ENCODE data around the gene JCHAIN. TPM values are rescaled to one million over a fixed set of nuclear protein-coding genes. Genes with fewer than 3 reads are reported as not detected.

The JCHAIN gene
- total RNA-seq, 1 experiment from 2014 or later = 1.3 TPM

DNA sequence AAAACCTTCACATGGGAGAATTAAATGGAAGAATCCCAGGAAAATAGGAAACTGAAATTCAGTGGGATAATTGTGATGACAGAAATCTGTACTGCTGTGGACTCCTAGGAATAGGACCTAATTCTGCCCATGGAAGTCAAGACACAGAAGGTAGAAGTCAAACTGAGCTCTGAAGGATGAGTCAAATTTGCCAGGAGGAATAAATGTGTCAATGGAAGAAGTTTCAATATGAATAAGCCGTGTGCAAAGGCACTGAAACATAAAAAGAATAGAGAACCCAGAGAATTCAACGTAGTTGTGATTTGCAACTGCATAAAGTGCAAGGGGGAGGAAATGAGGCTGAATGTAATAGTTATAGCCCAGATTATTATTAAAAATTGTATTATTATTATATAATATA, 26.1 kb downstream of the JCHAIN start:
- DNase-seq (ENCODE audit: low spot score) = no peak

DNA sequence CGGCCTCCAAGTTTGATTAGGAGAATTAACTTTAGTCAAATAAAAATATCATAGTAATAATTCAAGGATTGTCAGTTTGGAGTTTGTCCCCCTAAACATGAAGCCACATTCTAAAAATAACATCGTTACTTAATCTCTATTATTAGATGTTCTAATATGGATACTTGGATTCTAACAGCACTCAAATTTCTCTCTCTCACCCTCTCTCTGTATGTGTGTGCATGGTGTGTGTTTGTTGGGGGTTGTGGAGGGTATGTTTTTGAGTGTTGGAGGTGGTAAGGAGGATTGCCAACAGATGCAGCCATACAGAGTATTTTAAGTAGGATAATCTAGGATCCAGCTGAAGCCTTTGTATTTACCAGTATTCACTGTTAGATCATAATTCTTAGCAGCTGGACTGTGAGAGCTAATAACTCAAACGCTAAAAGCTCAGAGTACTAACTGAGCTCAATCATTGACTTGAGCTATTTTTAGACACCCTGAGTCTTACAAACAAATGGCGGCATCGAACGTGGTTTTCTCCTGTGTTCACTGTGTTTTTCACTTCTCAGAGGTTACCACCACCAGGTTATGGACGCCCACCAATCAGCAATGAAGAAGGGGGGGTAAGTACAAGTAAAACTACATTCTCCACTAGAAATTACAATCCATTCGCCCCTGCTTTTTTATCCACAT, 28.9 kb downstream of the JCHAIN start:
- DNase-seq (ENCODE audit: low spot score) = no peak

DNA sequence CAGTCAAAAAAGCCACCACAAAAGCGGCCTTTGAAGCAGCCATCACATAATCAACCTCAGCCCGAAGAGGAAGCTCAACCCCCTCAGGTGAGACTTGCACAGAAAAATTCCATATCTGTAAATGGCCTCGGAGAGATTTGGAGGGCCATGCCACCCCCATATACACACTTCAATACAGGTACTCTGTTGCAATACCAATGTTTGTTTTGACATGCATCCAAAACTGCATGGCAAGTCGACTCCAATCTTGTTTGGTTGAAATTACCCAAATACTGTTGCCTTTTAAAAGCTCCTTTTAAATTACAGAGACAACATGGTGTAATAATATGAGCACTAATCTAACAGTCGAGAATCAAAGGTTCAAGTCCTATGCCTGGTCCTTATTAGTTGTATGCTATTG, 31.8 kb downstream of the JCHAIN start:
- DNase-seq (ENCODE audit: low spot score) = no peak

DNA sequence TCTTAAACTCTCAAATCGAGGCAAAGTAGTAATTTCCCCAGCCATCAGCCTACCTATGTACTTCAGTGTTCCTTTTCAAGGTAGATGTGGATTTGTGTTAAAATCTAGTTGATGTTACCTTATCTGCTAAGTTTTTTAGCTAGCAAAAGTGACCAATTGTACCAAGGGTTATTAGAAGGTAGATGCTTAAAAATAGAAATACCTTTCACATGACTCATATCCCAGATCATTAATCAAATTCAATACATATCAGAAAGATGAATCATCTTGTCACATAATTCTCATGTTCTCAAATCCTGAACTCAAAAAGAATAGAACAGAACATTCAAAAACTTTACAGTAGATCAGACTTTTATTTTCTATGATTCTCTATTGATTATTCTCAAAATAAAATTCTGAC, 34.3 kb downstream of the JCHAIN start:
- DNase-seq (ENCODE audit: low spot score) = no peak

DNA sequence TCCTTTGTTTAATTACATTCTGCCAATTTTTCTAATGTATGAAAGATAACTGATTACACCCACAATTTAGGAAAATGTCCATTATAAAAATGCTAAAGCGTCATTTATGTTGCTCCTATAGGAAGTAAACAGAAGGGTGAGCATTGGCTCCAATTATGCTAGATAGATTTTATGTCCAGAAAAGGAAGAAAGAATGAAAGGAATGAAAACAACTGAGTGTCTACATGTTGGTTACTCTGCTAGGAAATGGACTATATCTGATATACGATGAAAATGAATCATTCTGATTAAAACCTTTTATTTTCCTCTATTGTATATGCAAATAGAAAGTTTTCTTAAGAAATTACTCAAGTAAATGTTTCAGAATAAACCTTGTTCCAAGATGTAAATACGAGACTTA, 36.1 kb downstream of the JCHAIN start:
- DNase-seq (ENCODE audit: low spot score) = no peak

DNA sequence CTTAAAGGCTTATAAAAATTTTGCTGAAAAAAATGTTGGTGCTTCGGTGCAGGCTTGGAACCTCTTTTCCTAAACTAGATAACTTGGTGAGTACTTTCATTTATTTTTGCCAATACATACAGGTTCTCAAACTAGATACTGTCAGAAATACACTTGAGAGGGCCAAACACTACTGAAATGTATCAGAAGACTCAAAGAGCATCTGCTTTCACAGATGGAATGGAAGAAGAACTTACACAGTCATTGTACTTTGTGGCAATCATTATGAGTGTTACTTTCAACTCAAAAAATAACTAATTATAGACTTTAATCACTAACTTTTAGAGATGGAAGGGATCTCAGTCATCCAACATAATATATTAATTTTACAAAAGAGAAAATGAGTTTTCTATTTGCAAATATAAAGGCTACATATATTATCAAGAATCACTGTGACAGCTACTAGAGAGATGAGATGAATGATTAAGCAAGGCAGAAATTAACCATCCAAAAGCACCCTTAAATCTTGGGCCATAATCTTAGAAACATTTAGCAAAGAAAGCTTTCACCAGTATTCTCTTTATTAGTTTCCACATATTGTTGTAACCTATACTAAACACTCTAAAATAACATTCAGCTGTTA, 36.7 kb downstream of the JCHAIN start:
- DNase-seq (ENCODE audit: low spot score) = no peak

DNA sequence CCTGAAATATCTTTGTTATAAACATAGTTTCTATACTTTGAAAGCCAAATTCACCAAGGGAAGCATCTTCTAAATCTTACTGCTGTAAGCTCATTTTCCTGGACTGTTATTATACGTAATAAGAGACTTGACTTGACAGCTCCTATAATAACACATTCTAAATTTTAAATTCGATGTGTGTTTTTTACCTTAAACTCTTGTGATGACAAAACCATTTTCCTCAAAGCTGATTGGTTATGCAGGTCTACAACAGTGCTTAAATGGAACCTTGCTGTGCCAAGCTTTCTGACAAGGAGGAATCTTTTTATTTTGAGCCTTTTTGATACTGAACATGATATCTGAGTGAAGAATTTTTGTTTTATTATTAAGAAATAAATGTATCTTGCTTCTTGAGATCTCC, 37.9 kb downstream of the JCHAIN start, which contains the start of gene ENAM:
ENAM (plus strand) TSS at position 301 of the 400 bp plus-strand sequence. CDS start 757 bp downstream, outside the sequence.
- no peak for DNase-seq (ENCODE audit: low spot score)

DNA sequence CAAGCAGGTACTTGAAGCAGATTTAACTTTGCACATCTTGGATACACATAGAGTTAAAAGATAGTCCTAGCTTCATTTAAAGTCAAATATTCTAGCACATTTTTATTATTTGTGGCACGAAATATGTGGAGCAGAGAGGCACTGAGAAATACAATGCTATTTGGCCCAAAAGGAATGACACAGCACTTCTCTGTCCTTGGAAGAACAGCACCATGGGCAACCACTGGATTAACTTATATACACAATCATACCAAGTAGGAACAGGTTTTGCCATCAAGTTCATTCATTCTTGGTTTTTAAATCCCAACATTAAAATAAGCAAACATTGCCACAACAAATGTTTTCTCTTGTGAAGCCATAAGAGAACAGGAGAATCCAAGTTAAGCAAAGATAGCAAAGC, 38.7 kb downstream of the JCHAIN start:
- peak; percentile 72 for DNase-seq (ENCODE audit: low spot score)

DNA sequence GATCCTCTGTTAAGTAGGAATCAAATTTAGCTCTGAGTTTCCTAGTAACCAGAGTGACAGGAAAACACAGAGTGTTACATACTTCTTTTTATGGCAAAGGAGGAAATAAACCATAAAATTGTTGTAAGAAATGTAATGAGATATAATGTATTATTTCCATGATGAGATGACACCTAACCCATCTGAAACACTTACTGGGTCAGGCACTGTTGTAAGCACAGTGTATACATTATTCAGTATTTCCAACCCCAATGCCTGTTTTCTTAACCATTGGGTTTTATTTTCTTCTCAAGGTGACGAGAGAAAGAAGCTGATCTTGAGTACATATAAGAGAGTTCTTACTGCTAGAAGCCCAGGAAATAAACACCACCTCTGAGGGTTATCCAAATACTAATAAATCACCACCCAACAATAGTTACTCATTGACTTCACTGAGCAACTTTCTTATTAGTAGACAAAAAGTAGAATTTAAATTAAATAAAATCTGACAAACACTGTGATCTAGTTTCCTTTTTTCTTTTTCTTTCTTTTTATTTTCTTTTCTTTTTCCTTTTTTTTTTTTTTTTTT, 42.0 kb downstream of the JCHAIN start:
- DNase-seq (ENCODE audit: low spot score) = no peak

DNA sequence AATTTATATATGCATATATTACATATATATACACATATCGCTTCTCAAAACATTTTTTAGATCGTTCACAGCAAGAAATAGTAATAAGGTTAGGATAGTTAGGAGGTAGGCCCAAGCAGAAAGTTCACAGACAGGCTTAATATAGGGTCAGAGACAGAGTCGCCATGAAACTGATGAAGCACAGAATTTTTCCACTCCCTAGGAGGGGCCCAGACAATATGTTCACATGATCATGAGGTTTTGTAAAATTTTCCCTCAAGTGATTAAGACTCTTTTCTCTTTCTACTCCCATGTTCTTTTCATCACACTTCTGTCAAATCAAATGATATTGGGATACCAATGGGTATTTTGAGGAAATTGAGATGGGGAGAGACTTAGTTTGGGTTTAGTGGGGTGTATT, 43.0 kb downstream of the JCHAIN start:
- no peak for DNase-seq (ENCODE audit: low spot score)

DNA sequence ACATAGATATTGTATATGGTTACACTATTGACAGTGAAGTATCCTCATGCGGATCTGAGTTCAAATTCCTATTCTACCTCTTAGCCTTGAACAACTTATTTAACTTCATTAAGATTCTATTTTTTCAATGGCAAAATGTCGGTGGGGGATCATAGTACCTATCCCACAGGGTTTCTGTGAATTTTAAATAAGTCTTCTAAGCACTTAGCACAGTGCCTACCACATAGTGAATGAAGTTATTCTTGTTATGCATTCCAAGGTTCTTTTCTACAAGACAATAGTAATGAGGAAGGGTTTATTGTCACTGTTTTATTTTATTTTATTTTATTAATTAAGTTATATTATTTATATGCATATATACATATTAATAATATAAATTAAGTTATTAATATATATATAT, 46.5 kb downstream of the JCHAIN start:
- no peak for DNase-seq (ENCODE audit: low spot score)

DNA sequence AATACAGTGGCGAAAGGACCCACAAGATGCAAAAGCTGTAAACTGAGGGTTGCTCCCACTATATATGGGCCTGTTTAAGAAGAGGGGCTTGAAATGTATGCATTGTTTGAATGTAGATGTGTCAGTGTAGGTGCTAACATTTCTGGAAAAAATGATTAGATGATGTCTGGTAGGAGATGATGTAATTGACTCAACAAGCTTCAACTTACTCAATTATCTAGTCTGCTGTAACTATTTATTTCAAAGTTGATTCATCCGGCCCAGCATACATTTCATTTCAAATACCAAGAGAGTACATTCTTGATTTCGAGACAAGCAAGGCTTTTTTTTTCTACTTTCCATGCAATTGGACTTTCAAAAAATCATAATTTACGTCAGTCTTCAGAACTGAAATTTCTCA, 47.0 kb downstream of the JCHAIN start:
- DNase-seq (ENCODE audit: low spot score) = no peak

DNA sequence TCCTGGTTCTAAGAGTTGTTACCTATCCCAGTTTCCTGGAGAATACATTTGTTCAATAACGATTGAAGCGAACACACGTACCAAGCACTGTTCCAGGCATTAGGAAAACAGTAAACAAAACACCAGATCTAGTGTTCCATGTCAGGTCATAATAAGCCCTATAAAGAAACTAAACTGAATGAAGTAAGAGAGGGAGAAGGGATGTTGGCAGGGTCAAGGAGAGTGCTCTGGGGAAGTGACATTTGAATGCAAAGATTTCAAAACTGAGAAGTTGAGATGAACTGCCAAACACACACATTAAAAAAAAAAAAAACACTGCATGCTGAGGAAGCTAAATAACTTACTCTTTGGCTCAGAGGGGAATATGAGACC, 52.1 kb downstream of the JCHAIN start:
- no peak for DNase-seq (ENCODE audit: low spot score)

DNA sequence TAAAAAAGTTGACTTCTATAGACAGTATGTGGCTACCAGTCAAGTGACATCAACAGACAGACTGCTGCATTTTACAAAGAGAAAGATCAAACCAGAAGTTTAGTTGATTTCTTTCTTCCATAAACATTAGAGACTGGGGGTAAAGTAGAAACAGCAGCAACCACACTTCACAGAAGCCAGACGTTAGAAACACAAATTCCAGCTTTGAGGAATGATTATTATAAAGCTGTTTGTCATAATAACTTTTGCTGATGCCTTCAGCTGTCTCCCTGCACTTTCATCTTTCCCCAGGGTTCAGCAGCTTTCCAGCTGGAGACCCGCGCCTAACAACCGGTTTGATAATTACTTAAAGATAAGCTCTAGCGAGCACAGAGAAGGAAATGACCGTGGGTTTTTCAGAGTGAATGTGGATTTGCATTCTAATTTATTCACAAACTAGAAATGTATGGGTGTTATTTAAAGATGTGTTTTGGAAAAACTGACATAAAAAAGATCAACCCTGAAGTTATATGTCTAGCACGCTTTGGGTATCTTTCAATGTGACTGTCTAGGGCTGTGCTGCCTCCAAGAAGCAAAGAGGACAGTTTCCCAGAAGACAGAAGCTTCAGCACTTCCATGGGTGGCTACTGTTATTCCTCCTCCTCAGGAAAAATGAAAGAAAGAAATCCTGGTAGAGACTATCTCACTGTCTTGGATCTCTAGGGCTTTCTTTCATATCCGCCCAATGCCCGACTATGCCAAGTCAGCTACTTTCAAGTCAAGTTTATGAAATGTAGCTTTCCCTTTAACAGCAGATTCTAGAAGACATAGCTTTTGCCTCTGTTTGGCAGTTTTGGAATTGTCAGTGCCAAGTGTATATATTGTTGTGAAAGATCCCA, 52.8 kb downstream of the JCHAIN start:
- DNase-seq (ENCODE audit: low spot score) = no peak

DNA sequence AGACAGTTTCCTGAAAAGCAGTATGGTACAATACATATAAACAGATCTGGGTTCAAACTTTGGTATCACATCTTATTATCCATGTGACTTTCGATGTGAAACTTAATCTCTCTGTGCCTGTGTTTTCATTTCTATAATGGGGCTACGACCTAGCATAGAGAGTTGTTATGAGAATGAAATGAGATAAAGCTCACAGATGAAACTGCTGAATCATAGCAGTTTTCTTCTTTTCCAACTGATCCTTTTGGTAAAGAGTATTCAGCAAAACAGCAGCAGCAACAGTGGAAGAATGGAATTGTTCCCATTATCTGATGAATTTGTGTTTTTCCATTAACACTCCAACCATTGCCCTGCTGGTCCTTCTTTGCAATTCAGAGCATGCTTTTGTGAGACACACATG, 58.0 kb downstream of the JCHAIN start:
- no peak for DNase-seq (ENCODE audit: low spot score)

DNA sequence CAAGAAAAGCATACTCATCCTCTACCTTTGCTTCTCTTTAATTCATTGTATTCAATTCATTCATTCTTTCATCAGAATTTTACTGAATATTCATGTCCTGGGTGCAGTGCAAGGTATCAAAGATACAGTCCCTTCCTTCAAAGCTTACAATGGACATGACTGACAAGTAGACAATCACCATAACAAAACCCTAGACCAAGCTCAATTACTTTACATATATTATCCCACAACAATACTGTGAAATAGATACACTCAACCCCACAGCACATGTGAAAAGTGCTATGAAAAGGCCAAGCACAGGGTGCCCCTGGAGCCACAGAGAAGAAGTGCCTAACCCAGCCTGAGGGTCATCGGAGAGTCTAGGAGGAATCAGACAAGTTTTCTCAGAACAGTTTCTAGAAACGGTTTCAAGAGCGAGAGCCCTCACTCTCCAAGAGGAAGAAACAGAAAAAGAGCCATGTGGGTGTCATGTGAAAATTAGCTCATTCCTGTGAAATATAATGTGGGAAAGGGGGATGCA, 58.9 kb downstream of the JCHAIN start:
- DNase-seq (ENCODE audit: low spot score) = no peak

DNA sequence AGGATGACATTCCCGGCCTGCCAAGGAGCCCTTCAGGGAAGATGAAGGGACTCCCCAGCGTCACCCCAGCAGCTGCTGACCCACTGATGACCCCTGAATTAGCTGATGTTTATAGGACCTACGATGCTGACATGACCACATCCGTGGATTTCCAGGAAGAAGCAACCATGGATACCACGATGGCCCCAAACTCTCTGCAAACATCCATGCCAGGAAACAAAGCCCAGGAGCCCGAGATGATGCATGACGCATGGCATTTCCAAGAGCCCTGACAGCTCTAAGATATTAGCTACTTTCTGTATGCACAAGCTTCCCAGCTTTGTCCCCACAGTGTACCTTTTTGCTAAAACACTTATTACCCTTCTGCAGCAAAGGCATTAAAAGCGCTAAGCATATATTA, 59.8 kb downstream of the JCHAIN start:
- peak; percentile 38 for DNase-seq (ENCODE audit: low spot score)

Other genes starting within 250 kb of the JCHAIN start
- not detected in 2 replicates for gene MUC7, start 194.3 kb downstream of the JCHAIN start, total RNA-seq (2014; rRNA removed; shearing (Covaris generic))
- 142 and 146 TPM in 2 replicates for gene AMTN, start 147.9 kb downstream of the JCHAIN start, total RNA-seq (2014; rRNA removed; shearing (Covaris generic))
- 0.19 TPM in 1 of 2 replicates, not detected in the other for gene AMBN, start 74.3 kb downstream of the JCHAIN start, total RNA-seq (2014; rRNA removed; shearing (Covaris generic))
- gene ENAM, start 37.8 kb downstream of the JCHAIN start, total RNA-seq (2014; rRNA removed; shearing (Covaris generic)) = not detected in 2 replicates
- gene UTP3, start 22.0 kb upstream of the JCHAIN start, total RNA-seq (2014; rRNA removed; shearing (Covaris generic)) = 19.7 and 23.6 TPM in 2 replicates
- 12.0 and 15.5 TPM in 2 replicates for gene RUFY3, start 55.5 kb upstream of the JCHAIN start, total RNA-seq (2014; rRNA removed; shearing (Covaris generic))
- gene GRSF1, start 173.4 kb upstream of the JCHAIN start, total RNA-seq (2014; rRNA removed; shearing (Covaris generic)) = 53.6 and 74.1 TPM in 2 replicates
- gene MOB1B, start 235.9 kb upstream of the JCHAIN start, total RNA-seq (2014; rRNA removed; shearing (Covaris generic)) = 5.9 and 6.0 TPM in 2 replicates